Neural progenitor cell (in vitro differentiated cells): ENCODE data around the gene REXO5.

Source experiments
- EZH2 ChIP-seq: fragments of 200-600 bp; sonication (generic); IDR thresholded peaks from 2 replicates; pipeline ENCODE4 v1.6.1; 2017; ENCODE audit warnings: antibody characterized with exemption, mild to moderate bottlenecking, moderate library complexity
- EZH2phosphoT487 ChIP-seq: fragments of 200-600 bp; sonication (generic); IDR thresholded peaks from 2 replicates; pipeline ENCODE4 v1.6.1; 2017; ENCODE audit warnings: antibody characterized with exemption
- TF ChIP-seq, protein P1 (sequence below): fragments of 200-600 bp; sonication (generic); IDR thresholded peaks from 2 replicates; pipeline ENCODE4 v1.5.1; 2017; ENCODE audit warnings: antibody characterized with exemption, mild to moderate bottlenecking

GRCh38 chr16:20844054-20844453, 37.7 kb downstream of the REXO5 start:
- TF ChIP-seq EZH2 (no peak), EZH2phosphoT487 (no peak)
- TF ChIP-seq, protein P1, sequence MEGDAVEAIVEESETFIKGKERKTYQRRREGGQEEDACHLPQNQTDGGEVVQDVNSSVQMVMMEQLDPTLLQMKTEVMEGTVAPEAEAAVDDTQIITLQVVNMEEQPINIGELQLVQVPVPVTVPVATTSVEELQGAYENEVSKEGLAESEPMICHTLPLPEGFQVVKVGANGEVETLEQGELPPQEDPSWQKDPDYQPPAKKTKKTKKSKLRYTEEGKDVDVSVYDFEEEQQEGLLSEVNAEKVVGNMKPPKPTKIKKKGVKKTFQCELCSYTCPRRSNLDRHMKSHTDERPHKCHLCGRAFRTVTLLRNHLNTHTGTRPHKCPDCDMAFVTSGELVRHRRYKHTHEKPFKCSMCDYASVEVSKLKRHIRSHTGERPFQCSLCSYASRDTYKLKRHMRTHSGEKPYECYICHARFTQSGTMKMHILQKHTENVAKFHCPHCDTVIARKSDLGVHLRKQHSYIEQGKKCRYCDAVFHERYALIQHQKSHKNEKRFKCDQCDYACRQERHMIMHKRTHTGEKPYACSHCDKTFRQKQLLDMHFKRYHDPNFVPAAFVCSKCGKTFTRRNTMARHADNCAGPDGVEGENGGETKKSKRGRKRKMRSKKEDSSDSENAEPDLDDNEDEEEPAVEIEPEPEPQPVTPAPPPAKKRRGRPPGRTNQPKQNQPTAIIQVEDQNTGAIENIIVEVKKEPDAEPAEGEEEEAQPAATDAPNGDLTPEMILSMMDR: no peak
